ENCODE results near the gene TNP2.

DNA sequence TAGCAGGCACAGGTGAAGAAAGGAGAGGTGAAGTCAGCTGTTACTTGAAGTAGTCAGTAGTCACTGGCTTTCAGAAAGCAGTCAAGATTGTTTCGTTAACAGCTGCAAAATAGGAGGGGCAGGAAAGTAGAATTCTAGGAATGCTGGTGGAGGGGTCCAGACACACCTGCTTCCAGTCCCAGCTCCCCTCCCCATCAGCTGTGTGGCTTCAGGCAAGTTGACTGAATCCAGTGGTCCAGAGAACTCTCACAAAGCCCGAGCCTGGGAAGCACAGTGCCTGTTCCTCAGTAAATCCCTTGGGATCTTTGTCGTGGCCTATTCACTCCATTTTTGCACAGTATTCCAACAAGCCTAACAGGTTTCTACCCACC, 8.5 kb downstream of the TNP2 start:
- TF ChIP-seq, protein P1, sequence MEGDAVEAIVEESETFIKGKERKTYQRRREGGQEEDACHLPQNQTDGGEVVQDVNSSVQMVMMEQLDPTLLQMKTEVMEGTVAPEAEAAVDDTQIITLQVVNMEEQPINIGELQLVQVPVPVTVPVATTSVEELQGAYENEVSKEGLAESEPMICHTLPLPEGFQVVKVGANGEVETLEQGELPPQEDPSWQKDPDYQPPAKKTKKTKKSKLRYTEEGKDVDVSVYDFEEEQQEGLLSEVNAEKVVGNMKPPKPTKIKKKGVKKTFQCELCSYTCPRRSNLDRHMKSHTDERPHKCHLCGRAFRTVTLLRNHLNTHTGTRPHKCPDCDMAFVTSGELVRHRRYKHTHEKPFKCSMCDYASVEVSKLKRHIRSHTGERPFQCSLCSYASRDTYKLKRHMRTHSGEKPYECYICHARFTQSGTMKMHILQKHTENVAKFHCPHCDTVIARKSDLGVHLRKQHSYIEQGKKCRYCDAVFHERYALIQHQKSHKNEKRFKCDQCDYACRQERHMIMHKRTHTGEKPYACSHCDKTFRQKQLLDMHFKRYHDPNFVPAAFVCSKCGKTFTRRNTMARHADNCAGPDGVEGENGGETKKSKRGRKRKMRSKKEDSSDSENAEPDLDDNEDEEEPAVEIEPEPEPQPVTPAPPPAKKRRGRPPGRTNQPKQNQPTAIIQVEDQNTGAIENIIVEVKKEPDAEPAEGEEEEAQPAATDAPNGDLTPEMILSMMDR (IDR thresholded peaks at IDR 0.05), result no peak
- TF ChIP-seq POLR2AphosphoS5 (IDR thresholded peaks at IDR 0.05) (no peak), EP300 (IDR thresholded peaks at IDR 0.05) (no peak)
